NCI-H446 (cell line): ENCODE results near the gene KLHDC1.

Experiments
- DNase-seq, 2 experiments: peaks; one replicate each; lab custom pipeline; 2025; lab: John Stamatoyannopoulos, UW

The KLHDC1 gene

DNA sequence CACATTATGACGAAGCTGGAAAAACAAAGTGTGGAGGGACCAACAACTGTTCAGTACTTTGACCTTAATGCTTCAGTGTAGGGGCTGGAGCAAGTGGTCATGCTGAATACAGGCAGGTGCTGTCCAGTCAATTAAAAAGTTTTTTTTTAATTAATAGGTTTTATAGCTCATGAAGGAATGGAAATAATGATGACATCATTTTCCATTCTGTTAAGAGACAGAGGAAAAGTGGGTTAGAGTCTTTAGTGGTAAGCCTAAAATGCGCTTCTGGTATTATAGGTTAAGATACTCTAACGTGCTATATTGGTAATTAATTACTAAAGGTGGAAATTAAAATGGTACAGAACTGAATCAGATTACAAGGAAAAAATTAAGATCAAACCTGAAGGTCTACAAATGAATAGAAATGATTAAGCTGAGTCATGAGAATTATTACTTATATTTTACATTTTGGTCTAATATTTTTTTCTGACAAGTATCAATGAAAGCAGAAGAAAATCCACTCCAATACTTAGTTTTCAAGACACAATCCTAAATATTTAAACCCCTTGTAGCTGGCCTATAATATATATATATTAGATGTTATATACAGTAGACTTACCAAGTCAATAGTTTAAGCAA, 90.6 kb downstream of the KLHDC1 start:
- no peak for DNase-seq

DNA sequence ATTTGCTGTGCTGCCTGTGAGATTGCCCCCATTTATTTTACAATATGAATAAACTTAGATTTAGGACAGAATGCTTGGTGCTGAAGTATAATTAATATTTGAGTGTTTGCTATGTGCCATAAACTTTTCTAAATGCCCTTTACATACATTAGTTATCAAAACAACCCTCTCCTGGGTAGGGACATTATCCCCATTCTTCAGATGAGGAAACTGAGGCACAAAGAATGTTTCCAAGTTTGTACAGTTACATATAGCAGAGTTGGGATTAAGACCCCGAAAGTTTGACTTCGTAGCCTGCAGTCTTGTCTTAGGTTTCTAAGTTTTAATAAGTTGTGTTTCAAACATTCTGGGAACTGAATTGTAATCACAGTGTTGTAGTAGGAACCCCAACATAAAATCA, 93.4 kb downstream of the KLHDC1 start:
- DNase-seq, result no peak

DNA sequence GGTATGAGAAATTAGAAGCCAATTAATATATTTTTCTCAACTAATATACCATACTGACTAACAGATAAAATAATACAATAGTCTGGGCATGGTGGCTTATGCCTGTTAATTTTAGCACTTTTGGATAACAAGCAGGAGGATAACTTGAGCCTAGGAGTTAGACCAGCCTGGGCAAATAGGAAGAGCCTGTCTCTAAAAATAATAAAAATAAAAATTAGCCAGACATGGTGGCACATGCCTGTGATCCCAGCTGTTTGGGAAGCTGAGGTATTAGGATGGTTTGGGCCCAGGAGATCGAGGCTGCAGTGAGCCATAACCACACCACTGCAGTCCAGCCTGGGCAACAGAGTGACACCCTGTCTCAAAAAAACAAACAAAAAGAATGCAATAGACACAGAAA, 99.7 kb downstream of the KLHDC1 start:
- no peak for DNase-seq

DNA sequence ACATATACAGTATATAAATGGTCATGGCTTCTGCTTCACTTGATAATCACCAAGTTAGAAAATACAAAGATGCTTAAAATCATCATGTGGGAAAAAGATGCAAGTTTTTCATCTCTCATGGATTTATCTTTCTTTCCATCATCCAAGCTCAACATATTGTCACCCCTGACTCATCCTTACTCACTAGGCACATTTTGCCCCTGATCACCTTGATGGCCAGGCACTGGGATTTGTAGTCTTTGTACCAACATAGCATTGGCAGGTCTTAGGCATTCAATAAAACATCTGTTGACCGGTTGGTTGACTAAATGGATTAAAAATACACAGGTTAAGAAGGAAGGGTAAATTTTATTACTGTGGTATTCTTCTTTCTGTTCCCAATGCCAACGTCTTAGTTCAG, 103.1 kb downstream of the KLHDC1 start:
- no peak for DNase-seq
